Spinal cord (tissue), 10 donors: ENCODE measurements around the gene BDKRB1. TPM values are rescaled to one million over a fixed set of nuclear protein-coding genes. Genes with fewer than 3 reads are reported as not detected.

Experiments
- DNase-seq, 6 donors: peaks; one replicate each; pipeline versions ENCODE4 v3.0.0 to v3.0.0-alpha.2; 2013 to 2015; ENCODE audit warnings: low spot score in 6 of 6, low read depth in 4 of 6
- H3K27ac ChIP-seq: one replicate; pipeline ENCODE4 v1.5.1; 2013; ENCODE audit warnings: low read depth, low read length, control low read depth
- H3K27me3 ChIP-seq: one replicate; pipeline ENCODE4 v1.6.1; 2013; ENCODE audit warnings: low read length; ENCODE audit not compliant: control insufficient read depth, insufficient read depth
- H3K36me3 ChIP-seq: one replicate; pipeline ENCODE4 v1.6.1; 2013; ENCODE audit warnings: low read length; ENCODE audit not compliant: control insufficient read depth, insufficient read depth
- H3K4me1 ChIP-seq: one replicate; pipeline ENCODE4 v1.6.1; 2013; ENCODE audit warnings: low read length; ENCODE audit not compliant: control insufficient read depth, insufficient read depth
- H3K4me3 ChIP-seq: one replicate; pipeline ENCODE4 v1.5.1; 2013; ENCODE audit warnings: low read depth, low read length, control low read depth
- H3K9me3 ChIP-seq: one replicate; pipeline ENCODE4 v1.6.1; 2013; ENCODE audit warnings: low read length; ENCODE audit not compliant: control insufficient read depth, insufficient read depth
- WGBS: methylation state at CpG from one replicate; pipeline ENCODE4 v1.1.5; 2013; ENCODE audit warnings: missing lambda C conversion rate; ENCODE audit not compliant: insufficient coverage; 5-methylcytosine and 5-hydroxymethylcytosine counted together
- long read RNA-seq, 4 donors: transcript quantifications; one replicate each; lab custom pipeline, GENCODE V29; 2026
- polyA plus RNA-seq, 2 donors: library from polyadenylated mRNA; unstranded; fragments of 120-200 nt; gene quantifications; one replicate each; pipeline ENCODE4 v1.2.1, GENCODE V29; 2013; ENCODE audit not compliant: insufficient read length in 2 of 2
- total RNA-seq, 2 donors: library from RNA; depleted of rRNA in 1 of 2; stranded (reverse); fragments of 120-200 nt in 1 of 2; fragments of >200 nt in 1 of 2; gene quantifications; one replicate each; pipeline versions ENCODE4 v1.2.3 to v1.2.4, GENCODE V29; 2013 to 2014
- donor health status: healthy.

BDKRB1 gene
- total RNA-seq (under 1 TPM in 1 of 2 donors, not detected in 1; 0.28 TPM), polyA plus RNA-seq (under 1 TPM in 1 of 2 donors, not detected in 1; 0.95 TPM)
- long read RNA-seq, donor 1, partial matches to known transcripts: 0 of 1 reads
- long read RNA-seq, donor 1, other reads (novel, unspliced or antisense): 0 of 1 reads
- long read RNA-seq, donor 2: 0 reads
- long read RNA-seq, donor 3: 0 reads
- long read RNA-seq, donor 4: 0 reads

- no peak for DNase-seq
- H3K27ac ChIP-seq: no peak within 1 kb of the TSS
These were observed at the start of gene BDKRB1 for GRCh38 chr14:96255501-96256366. Gene BDKRB1 (plus strand): TSS chr14:96256210. CDS start chr14:96263683, 7,473 bp downstream.

DNA sequence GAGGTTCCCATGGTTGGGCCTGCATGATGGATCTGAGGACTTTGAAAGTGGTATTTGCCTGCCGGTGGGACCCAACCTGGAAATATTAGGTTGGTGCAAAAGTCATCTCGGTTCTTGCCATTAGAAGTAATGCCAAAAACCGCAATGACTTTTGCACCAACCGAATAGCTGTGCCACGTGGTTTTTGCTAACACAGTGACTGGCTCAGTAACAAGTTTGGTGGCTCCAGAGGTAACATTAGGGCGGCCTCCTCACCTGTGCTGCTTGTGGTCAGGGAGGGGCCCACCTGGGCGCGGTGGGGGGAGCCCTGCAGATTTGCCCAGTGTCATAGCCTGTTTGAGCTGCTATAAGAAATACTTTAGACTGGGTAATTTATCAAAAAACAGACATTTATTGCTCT, 49.5 kb upstream of the BDKRB1 start:
- Histone ChIP-seq H3K9me3 (no peaks in the 10 kb centered on the region), H3K27ac (no peak overlapping the region)
- WGBS: 81% methylated on average over 5 of the region's 8 CpGs

More at GRCh38 chr14:96255501-96256366, at the start of gene BDKRB1:
- Histone ChIP-seq H3K36me3 (no peaks in the 10 kb centered on the region), H3K9me3 (peaks cover 2% of the 10 kb centered on the region), H3K4me3 (no peak within 1 kb of the TSS), H3K4me1 (no peaks in the 10 kb centered on the region), H3K27me3 (no peaks in the 10 kb centered on the region)
- 76% methylated on average over 5 of the region's 12 CpGs for WGBS

DNA sequence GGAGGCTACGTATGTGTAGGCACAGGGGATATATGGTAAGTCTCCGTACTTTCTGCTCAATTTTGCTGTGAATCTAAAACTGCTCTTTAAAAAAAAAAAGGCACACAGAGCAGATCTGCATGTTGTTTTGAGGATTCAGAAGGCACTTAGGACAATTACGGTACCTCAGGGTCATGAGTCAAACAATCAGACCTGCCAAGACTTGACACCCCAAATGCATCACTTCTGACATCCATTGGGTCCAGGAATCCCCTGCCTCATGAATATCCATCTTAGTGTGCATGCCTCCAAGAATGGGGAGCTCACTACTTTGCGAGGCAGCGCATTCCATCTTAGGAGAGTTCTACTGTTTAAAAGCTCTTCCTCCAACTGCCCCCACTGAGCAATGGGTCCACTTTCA, 48.3 kb upstream of the BDKRB1 start:
- no peak overlapping the region for H3K27ac ChIP-seq
- no peak for DNase-seq
- H3K9me3 ChIP-seq: peaks cover 3% of the 10 kb centered on the region
- no peak overlapping the region for H3K4me3 ChIP-seq
- no peaks in the 10 kb centered on the region for H3K27me3 ChIP-seq
- H3K4me1 ChIP-seq: peaks cover 22% of the 10 kb centered on the region
- 98% methylated on average over 5 of the region's 5 CpGs for WGBS
- H3K36me3 ChIP-seq: no peaks in the 10 kb centered on the region

More for the DNA sequence above, 49.5 kb upstream of the BDKRB1 start:
- no peak for DNase-seq
- Histone ChIP-seq H3K4me3 (no peak overlapping the region), H3K27me3 (no peaks in the 10 kb centered on the region), H3K36me3 (no peaks in the 10 kb centered on the region), H3K4me1 (peaks cover 22% of the 10 kb centered on the region)

DNA sequence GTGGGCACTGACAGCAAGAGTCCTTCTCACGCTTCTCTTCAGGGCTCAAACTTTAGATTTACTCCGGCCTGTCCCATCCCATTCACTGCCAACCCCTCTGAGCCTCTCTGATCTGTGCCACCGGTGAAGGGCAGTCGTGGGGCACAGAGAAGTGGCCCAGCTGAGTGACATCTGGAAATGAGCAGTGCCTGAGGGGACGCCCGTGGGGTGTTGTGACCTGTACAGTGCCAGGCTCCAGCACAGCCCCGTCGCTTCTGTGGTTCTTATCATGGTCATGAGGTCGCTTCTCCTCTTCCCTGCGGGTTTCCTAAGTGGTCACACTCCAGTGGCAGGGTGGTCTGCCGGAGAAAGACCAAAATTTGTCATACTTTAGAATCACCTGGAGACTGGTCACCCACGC, 47.3 kb upstream of the BDKRB1 start:
- Histone ChIP-seq H3K36me3 (no peaks in the 10 kb centered on the region), H3K27ac (no peak overlapping the region), H3K4me3 (no peak overlapping the region), H3K9me3 (peaks cover 3% of the 10 kb centered on the region), H3K27me3 (no peaks in the 10 kb centered on the region), H3K4me1 (peaks cover 21% of the 10 kb centered on the region)
- no peak for DNase-seq
- WGBS: 90% methylated on average over 9 of the region's 12 CpGs

DNA sequence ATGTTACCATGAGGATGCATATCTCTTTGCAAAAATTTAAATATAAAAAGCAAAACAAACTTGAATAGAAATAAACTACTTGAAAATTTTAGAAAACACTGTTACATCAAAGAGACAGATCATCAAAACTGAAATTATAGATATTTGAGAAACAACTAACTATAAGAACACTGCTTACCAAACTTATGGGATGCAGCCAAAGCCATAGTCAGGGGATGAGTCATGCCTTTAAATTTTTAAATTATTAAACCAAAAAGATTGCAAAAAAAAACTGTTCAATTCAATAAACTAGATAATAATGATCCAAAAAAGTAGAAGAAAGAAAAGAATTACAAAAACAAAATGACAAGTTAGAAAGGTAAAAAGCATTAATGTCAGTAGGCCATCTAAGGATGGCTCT, 43.9 kb upstream of the BDKRB1 start:
- no peak for DNase-seq
- no peak overlapping the region for H3K4me3 ChIP-seq
- H3K27ac ChIP-seq: no peak overlapping the region
- H3K27me3 ChIP-seq: no peaks in the 10 kb centered on the region
- peaks cover 3% of the 10 kb centered on the region for H3K9me3 ChIP-seq
- H3K36me3 ChIP-seq: no peaks in the 10 kb centered on the region
- H3K4me1 ChIP-seq: no peaks in the 10 kb centered on the region

DNA sequence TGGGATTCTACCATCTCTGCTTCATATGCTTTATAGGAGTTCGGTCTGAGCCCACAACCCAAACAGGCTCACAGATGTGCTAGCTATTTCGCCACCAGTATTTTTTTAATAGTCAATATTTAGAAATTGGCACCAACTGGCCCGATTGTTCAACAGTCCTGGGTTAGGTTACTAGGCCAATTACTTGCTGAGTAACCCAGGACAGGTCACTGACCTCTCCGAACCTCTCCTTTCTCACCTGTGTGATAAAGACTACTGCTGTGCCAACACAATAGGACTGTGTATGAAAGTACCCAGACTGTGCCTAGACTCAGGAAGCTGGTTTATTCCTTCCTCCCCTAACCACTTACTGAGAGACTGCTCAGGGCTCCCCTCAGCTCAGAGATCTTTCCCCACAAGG, 43.1 kb upstream of the BDKRB1 start:
- H3K4me1 ChIP-seq: peaks cover 3% of the 10 kb centered on the region
- no peaks in the 10 kb centered on the region for H3K36me3 ChIP-seq
- H3K9me3 ChIP-seq: peaks cover 3% of the 10 kb centered on the region
- 100% methylated on average over 3 of the region's 4 CpGs for WGBS
- H3K27ac ChIP-seq: no peak overlapping the region
- no peak overlapping the region for H3K4me3 ChIP-seq
- no peaks in the 10 kb centered on the region for H3K27me3 ChIP-seq
- no peak for DNase-seq

GRCh38 chr14:96213871-96214465, 42.0 kb upstream of the BDKRB1 start:
- peaks cover 3% of the 10 kb centered on the region for H3K4me1 ChIP-seq
- WGBS: 93% methylated on average over 6 of the region's 10 CpGs
- DNase-seq: no peak
- no peaks in the 10 kb centered on the region for H3K36me3 ChIP-seq
- H3K27ac ChIP-seq: no peak overlapping the region
- no peak overlapping the region for H3K4me3 ChIP-seq
- H3K9me3 ChIP-seq: peaks cover 3% of the 10 kb centered on the region
- H3K27me3 ChIP-seq: no peaks in the 10 kb centered on the region

- Histone ChIP-seq H3K27ac (no peak overlapping the region), H3K9me3 (peaks cover 3% of the 10 kb centered on the region), H3K27me3 (no peaks in the 10 kb centered on the region), H3K4me1 (peaks cover 3% of the 10 kb centered on the region), H3K4me3 (no peak overlapping the region), H3K36me3 (no peaks in the 10 kb centered on the region)
- DNase-seq: peak in 1 of 6 donors; percentile 42
- no CpG with 5 or more reads among the region's 4 CpGs for WGBS
These were observed 41.2 kb upstream of the BDKRB1 start for GRCh38 chr14:96214793-96215192.

DNA sequence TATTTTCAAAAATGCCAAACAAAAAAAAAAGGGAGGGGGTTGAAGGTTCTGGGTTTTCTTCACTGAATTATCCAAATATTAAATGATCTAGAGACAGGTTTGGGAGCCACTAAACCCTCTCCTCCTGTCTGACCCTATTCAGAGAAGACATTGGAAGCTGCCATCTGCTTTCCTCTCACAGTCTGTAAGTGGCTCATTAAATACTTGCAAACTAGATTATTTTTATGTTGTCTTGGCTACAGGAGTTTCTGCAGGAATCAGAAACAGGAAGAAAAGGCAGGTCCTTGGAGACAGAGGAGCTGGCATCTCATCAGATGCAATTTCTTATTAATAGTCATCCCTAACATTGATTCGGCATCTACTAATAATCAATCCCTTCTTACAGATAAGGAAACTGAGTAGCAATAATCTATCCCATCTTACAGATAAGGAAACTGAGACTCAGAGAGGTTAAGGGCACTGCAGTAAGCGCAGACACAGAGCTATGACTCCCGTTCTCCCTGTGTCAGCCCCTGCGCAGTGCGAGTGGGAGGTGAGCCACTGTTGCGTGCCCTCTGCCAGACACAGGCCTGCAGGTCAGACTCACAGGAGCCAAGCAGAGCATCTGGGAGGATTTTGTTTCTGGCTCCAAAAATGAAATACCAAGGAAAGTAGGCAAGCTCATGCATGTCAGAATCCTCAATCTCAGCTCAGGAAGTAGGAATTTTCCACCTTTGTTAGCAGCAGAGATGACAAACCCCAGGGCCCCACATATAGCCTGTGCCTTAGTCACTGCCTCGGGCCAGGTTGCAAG, 40.4 kb upstream of the BDKRB1 start:
- Histone ChIP-seq H3K4me1 (peaks cover 3% of the 10 kb centered on the region), H3K36me3 (no peaks in the 10 kb centered on the region), H3K9me3 (peaks cover 3% of the 10 kb centered on the region), H3K27me3 (no peaks in the 10 kb centered on the region), H3K4me3 (no peak overlapping the region), H3K27ac (no peak overlapping the region)
- WGBS: 98% methylated on average over 6 of the region's 7 CpGs
- DNase-seq: peak in 1 of 6 donors; percentile 34
